Measurements from ENCODE around the gene NEU3. TPM values are rescaled to one million over a fixed set of nuclear protein-coding genes. Genes with fewer than 3 reads are reported as not detected.
"Not testable (repeated sequence)": the region's sequence is repeated elsewhere in the genome, so short reads cannot be mapped to it uniquely, and the experiment has no call there.

Gene NEU3
- total RNA-seq, 1 donor from 2014 or later: 8.7 TPM

DNA sequence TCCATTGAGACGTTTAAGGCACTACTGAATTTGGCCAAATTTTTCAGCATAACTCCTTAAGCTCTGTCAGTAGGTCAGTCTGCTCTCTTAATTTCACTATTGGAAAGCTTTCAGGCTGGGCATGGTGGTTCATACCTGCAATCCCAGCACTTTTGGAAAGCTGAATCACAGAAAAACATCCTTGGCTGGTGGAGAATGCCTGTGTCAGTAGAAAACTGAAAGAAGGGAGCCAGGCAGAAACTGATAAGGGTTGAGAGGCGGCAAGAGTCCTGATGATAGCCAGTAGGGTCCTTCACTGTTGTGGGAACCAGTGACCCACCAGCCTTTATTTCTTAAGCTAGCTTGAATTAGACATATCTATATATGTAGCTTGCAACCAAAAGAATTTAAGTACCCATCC is 22.6 kb downstream of the NEU3 start:
- TF ChIP-seq, protein P1, sequence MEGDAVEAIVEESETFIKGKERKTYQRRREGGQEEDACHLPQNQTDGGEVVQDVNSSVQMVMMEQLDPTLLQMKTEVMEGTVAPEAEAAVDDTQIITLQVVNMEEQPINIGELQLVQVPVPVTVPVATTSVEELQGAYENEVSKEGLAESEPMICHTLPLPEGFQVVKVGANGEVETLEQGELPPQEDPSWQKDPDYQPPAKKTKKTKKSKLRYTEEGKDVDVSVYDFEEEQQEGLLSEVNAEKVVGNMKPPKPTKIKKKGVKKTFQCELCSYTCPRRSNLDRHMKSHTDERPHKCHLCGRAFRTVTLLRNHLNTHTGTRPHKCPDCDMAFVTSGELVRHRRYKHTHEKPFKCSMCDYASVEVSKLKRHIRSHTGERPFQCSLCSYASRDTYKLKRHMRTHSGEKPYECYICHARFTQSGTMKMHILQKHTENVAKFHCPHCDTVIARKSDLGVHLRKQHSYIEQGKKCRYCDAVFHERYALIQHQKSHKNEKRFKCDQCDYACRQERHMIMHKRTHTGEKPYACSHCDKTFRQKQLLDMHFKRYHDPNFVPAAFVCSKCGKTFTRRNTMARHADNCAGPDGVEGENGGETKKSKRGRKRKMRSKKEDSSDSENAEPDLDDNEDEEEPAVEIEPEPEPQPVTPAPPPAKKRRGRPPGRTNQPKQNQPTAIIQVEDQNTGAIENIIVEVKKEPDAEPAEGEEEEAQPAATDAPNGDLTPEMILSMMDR (IDR thresholded peaks at IDR 0.05; ENCODE audit: insufficient read depth, low read length, severe bottlenecking): no peak
- Histone ChIP-seq H3K27me3 (ENCODE audit: control insufficient read depth, insufficient read depth, low read length) (no peaks in the 10 kb centered on the region), H3K36me3 (ENCODE audit: control insufficient read depth, insufficient read depth, low read length) (peaks cover 2% of the 10 kb centered on the region), H3K4me3 (ENCODE audit: low read depth, low read length) (no peak overlapping the region)
- DNase-seq (ENCODE audit: low read depth): no peak
- no peak for FAIRE-seq

DNA sequence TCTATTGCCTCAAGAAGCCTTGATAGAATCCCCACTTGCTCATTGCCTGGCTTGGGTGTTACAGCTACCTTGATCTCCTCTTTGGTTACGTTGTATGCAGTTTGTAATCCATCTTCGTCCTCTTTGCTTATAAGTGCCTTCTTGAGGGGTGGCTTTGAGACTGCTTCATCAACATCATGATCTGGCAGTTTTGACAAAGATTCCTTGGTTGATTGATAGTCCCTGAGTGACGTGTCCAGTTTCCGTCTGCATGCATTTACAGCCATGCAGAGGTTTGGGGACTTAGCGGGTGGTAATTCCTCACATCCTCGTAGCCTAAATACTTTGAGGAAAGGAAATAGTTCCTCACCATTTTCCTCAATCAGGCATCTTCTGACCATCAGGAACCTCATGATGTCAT is 23.1 kb downstream of the NEU3 start:
- no peak for FAIRE-seq

DNA sequence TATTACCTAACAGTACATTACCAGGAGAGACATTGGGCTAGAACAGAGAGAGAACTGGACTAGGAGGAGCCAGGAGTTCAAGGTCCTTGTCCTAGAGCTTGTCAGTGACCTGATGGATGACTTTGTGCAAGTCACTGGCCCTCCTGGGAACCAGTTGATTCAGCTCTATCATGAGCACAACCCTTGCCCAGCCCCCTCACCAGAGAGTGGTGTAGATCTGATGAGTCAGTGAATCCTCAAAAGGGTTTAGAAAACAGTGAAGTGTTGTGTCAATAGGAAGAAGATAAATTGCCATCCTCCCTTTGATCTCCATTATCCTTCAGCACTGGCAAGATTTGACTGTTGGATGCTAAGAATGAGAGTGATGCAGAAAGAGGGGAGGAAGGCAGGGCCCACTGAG is 24.3 kb downstream of the NEU3 start:
- H3K27me3 ChIP-seq (ENCODE audit: control insufficient read depth, insufficient read depth, low read length): no peaks in the 10 kb centered on the region
- H3K36me3 ChIP-seq (ENCODE audit: control insufficient read depth, insufficient read depth, low read length): no peaks in the 10 kb centered on the region
- no peak overlapping the region for H3K4me3 ChIP-seq (ENCODE audit: low read depth, low read length)
- TF ChIP-seq, protein P1 (IDR thresholded peaks at IDR 0.05; ENCODE audit: insufficient read depth, low read length, severe bottlenecking): no peak
- peak; percentile 40 for DNase-seq (ENCODE audit: low read depth)
- no peak for FAIRE-seq

More for the DNA sequence above, 23.1 kb downstream of the NEU3 start:
- peaks cover 2% of the 10 kb centered on the region for H3K36me3 ChIP-seq (ENCODE audit: control insufficient read depth, insufficient read depth, low read length)
- no peak for DNase-seq (ENCODE audit: low read depth)
- TF ChIP-seq, protein P1 (IDR thresholded peaks at IDR 0.05; ENCODE audit: insufficient read depth, low read length, severe bottlenecking): no peak
- no peaks in the 10 kb centered on the region for H3K27me3 ChIP-seq (ENCODE audit: control insufficient read depth, insufficient read depth, low read length)
- H3K4me3 ChIP-seq (ENCODE audit: low read depth, low read length): no peak overlapping the region

DNA sequence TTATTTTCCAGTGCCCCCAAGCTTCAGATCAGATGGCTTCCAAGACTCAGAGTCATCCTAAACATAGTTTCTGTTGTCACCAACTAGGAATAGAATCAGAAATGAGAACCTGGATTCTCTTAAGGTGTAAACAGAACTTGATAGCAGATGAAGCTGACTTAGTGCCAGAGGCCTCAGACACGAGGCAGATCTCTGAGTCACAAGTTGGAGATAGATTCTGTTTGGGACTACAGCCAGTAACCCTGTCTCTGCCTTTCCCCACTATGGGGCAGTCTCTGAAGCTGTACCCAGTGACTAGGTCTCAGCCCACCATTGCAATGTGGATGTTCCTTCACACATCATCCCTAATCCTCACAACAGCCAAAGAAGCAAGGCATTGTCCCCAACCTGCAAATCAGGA is 25.4 kb downstream of the NEU3 start:
- Histone ChIP-seq H3K36me3 (ENCODE audit: control insufficient read depth, insufficient read depth, low read length) (no peaks in the 10 kb centered on the region), H3K27me3 (ENCODE audit: control insufficient read depth, insufficient read depth, low read length) (no peaks in the 10 kb centered on the region), H3K4me3 (ENCODE audit: low read depth, low read length) (no peak overlapping the region)
- DNase-seq (ENCODE audit: low read depth) (peak; percentile 62), FAIRE-seq (no peak)
- TF ChIP-seq, protein P1 (IDR thresholded peaks at IDR 0.05; ENCODE audit: insufficient read depth, low read length, severe bottlenecking): peak; percentile 9

DNA sequence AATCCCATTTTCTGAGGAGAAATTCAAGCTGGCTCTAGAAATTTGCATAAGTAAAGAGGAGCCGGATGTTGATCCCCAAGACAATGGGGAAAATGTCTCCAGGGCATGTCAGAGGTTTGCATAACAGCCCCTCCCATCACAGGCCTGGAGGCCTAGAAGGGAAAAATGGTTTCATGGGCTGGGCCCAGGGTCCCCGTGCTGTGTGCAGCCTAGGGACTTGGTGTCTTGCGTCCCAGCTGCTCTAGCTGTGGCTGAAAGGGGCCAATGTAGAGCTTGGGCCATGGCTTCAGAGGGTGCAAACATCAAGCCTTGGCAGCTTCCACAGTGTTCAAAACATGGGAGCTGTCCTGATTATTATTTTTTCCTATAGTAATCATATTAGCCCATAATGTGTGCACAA is 30.5 kb downstream of the NEU3 start:
- H3K36me3 ChIP-seq (ENCODE audit: control insufficient read depth, insufficient read depth, low read length); DNase-seq (ENCODE audit: low read depth); H3K27me3 ChIP-seq (ENCODE audit: control insufficient read depth, insufficient read depth, low read length); H3K4me3 ChIP-seq (ENCODE audit: low read depth, low read length); FAIRE-seq: not testable (repeated sequence)

DNA sequence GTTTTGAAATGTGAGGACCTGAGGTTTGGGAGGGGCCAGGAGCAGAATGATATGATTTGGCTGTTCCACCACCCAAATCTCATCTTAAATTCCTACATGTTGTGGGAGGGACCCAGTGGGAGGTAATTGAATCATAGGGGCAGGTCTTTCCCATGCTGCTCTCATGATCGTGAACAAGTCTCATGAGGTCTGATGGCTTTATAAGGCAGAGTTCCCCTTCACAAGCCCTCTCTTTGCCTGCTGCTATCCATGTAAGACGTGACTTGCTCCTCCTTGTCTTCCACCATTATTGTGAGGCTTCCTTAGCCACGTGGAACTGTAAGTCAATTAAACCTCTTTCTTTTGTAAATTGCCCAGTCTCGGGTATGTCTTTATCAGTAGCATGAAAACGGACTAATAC is 31.6 kb downstream of the NEU3 start:
- FAIRE-seq; H3K4me3 ChIP-seq (ENCODE audit: low read depth, low read length); H3K27me3 ChIP-seq (ENCODE audit: control insufficient read depth, insufficient read depth, low read length); DNase-seq (ENCODE audit: low read depth); H3K36me3 ChIP-seq (ENCODE audit: control insufficient read depth, insufficient read depth, low read length): not testable (repeated sequence)

DNA sequence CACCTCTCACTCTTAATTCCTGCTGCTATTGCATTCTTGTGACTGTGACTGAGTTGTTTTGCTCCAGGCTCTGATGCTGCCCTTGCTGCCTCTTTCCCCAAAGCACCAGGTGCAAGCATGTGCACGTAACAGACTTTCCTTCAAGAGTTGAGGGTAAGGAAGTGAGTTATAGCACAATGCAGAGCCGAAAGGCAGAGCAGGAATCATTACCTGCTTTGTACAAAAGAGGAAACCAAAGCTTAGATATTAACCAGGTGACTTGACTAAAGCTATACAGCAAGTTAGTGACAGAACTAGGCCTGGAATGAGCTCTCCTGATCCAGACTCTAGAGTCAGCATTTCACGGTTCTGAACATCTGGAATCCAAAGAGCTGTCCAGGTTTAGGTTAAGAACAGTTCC is 33.6 kb downstream of the NEU3 start:
- Histone ChIP-seq H3K36me3 (ENCODE audit: control insufficient read depth, insufficient read depth, low read length) (no peaks in the 10 kb centered on the region), H3K4me3 (ENCODE audit: low read depth, low read length) (no peak overlapping the region), H3K27me3 (ENCODE audit: control insufficient read depth, insufficient read depth, low read length) (no peaks in the 10 kb centered on the region)
- FAIRE-seq (no peak), DNase-seq (ENCODE audit: low read depth) (peak; percentile 18)
- TF ChIP-seq, protein P1 (IDR thresholded peaks at IDR 0.05; ENCODE audit: insufficient read depth, low read length, severe bottlenecking): no peak
